GM12891 (cell line): ENCODE data around the gene CPT1A.

Experiments used
- DNase-seq: peaks from one replicate; pipeline ENCODE4 v3.0.0; 2011; ENCODE audit warnings: low spot score; ENCODE audit not compliant: insufficient read length
- FAIRE-seq: peaks from 2 replicates; lab custom pipeline; 2011; peaks lifted over from hg19 to GRCh38; lab: Jason Lieb, UNC
- PAX5 ChIP-seq: IDR thresholded peaks from 2 replicates; pipeline ENCODE4 v1.6.1; 2011; ENCODE audit warnings: low read length, moderate library complexity, mild to moderate bottlenecking; ENCODE audit not compliant: insufficient read depth, severe bottlenecking
- POLR2A ChIP-seq: IDR thresholded peaks from 2 replicates; pipeline ENCODE4 v1.6.1; 2011; ENCODE audit warnings: low read depth, low read length, control low read depth
- POLR2AphosphoS5 ChIP-seq: IDR thresholded peaks from 2 replicates; pipeline ENCODE4 v1.6.1; 2011; ENCODE audit warnings: low read depth, low read length, control low read depth
- POU2F2 ChIP-seq: IDR thresholded peaks from 2 replicates; pipeline ENCODE4 v1.6.1; 2011; ENCODE audit warnings: low read depth, mild to moderate bottlenecking, control low read depth, low read length, moderate library complexity
- SPI1 ChIP-seq: IDR thresholded peaks from 2 replicates; pipeline ENCODE4 v1.6.1; 2011; ENCODE audit warnings: low read depth, low read length, control low read depth
- TAF1 ChIP-seq: IDR thresholded peaks from 2 replicates; pipeline ENCODE4 v1.6.1; 2011; ENCODE audit warnings: low read depth, low read length, control low read depth

Gene CPT1A

DNA sequence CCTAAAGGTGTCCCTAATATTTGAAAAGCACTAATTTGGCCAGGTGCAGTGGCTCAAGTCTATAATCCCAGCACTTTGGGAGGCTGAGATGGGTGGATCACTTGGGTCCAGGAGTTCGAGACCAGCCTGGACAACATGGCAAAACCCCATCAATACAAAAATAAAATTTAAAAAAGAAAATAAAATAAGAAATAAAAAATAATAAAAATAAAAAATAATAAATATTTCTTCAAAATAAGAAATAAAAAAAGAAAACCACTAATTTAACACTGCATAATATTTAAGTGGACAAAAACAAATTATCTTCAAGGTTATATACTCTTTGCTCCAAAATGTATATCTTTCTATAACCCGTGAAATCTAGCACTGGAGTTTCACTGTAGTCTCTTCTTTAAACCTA, 32.9 kb downstream of the CPT1A start:
- no peak for FAIRE-seq
- TF ChIP-seq TAF1 (no peak), POLR2A (no peak), POLR2AphosphoS5 (no peak), SPI1 (no peak), POU2F2 (no peak), PAX5 (no peak)
- no peak for DNase-seq

- TF ChIP-seq POLR2AphosphoS5 (no peak), PAX5 (no peak), TAF1 (no peak), POLR2A (no peak), POU2F2 (no peak), SPI1 (no peak)
- DNase-seq (no peak), FAIRE-seq (peak; percentile 31)
Measured at GRCh38 chr11:68806931-68807844, 34.5 kb downstream of the CPT1A start.

DNA sequence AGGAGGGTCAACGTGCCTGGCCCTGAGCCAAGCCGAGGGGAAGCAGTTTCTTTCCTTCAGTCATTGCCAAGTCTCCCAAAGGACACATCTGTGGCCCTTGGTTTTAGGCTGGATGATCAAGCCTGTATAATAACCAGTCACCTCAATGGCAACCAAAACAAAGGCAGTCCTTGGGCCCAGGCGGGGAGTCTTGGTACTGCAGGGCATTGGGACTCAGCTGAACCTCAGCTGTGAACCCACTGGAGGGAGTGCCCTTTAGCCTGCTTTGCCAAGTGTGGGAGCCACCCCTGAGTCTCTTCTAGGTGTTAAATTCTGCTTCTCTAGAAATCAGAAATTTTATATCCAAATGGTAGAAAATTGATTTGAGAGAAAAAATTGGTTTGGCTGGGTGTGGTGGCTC, 36.9 kb downstream of the CPT1A start:
- DNase-seq (no peak), FAIRE-seq (no peak)
- TF ChIP-seq PAX5 (no peak), TAF1 (no peak), POU2F2 (no peak), SPI1 (no peak), POLR2AphosphoS5 (no peak), POLR2A (no peak)

DNA sequence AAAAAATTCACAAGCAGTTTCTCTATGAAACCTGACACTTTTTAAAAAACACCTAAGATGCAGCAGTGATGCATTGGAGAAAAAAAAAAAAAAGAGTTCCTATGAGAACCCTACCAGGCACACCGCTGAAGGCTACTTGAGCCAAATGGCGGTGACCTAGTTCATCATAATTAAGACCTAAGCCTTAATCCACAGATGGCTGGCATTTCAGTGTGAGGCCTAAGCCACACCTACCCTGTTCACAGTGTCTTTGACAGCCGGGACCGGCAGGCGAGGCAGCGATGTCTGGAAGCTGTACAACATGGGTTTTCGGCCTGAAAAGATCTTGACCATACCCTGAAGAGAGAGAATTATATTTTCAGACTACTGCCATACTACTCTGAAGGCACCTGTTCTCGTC, 38.0 kb downstream of the CPT1A start:
- FAIRE-seq (no peak), DNase-seq (no peak)
- TF ChIP-seq SPI1 (no peak), POLR2A (no peak), POLR2AphosphoS5 (no peak)

GRCh38 chr11:68798221-68798813, 43.4 kb downstream of the CPT1A start:
- no peak for TF ChIP-seq POU2F2
- DNase-seq (no peak), FAIRE-seq (no peak)

- TF ChIP-seq POU2F2 = no peak
- TF ChIP-seq SPI1 = no peak
- no peak for TF ChIP-seq POLR2AphosphoS5
- TF ChIP-seq POLR2A = no peak
- no peak for TF ChIP-seq PAX5
- TF ChIP-seq TAF1 = no peak
- DNase-seq (no peak), FAIRE-seq (no peak)
Measured at GRCh38 chr11:68796801-68797200, 44.9 kb downstream of the CPT1A start.

GRCh38 chr11:68792400-68792966, 49.2 kb downstream of the CPT1A start:
- FAIRE-seq (no peak), DNase-seq (no peak)

DNA sequence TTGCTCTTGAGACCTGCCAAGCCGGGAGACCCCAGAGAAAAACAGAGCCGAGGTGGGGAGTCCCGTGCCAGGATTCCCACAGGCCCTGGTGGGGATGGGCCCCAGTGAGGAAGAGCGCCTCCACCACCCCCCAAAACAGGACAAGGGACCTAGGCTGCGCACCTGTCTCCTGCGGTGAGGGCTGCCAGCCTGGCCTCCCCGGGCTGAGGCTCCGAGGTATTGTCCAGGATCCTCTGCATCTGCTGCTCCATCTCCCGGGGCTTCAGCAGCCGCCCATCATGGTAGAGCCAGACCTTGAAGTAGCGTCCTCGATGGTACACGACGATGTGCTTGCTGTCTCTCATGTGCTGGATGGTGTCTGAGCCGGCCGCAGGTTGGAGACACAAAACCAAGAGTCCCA, 57.1 kb downstream of the CPT1A start:
- TF ChIP-seq TAF1 (no peak), POU2F2 (no peak), SPI1 (no peak), PAX5 (no peak), POLR2AphosphoS5 (no peak), POLR2A (no peak)
- FAIRE-seq = no peak
- DNase-seq = no peak

More at GRCh38 chr11:68792400-68792966, 49.2 kb downstream of the CPT1A start:
- TF ChIP-seq PAX5 = no peak
- no peak for TF ChIP-seq TAF1
- TF ChIP-seq POU2F2 = no peak
- no peak for TF ChIP-seq POLR2AphosphoS5
- TF ChIP-seq POLR2A = no peak
- no peak for TF ChIP-seq SPI1

DNA sequence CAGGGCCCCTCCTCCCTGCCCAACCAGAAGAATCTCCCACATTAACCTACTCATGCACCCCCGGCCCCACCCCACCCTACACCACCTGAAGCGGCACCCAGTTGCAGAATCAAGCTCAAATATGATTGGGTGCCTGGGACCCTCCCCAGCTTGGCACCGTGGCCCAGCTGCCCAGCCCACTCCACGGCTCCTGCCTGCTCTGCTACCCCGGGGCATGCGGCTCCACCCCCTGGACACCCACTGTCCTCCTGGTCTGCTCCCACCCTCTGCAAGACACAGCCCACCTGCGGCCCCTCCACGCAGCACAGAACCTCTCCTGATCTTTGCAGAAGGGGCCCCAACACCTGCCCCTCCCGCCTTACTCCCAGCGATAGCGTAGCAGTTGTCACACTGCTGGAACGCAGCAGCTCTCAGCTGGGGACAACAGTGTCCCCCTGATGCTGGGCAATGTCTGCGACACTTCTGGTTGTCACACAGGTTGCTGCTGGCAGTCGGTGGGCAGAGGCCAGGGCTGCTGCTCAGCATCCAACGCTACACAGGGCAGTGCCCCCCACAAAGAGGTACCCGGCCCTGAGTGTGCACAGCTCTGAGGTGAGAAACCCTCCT, 58.4 kb downstream of the CPT1A start:
- DNase-seq (no peak), FAIRE-seq (no peak)
- TF ChIP-seq POLR2A (no peak), TAF1 (no peak), POLR2AphosphoS5 (no peak), SPI1 (no peak), POU2F2 (no peak), PAX5 (no peak)

DNA sequence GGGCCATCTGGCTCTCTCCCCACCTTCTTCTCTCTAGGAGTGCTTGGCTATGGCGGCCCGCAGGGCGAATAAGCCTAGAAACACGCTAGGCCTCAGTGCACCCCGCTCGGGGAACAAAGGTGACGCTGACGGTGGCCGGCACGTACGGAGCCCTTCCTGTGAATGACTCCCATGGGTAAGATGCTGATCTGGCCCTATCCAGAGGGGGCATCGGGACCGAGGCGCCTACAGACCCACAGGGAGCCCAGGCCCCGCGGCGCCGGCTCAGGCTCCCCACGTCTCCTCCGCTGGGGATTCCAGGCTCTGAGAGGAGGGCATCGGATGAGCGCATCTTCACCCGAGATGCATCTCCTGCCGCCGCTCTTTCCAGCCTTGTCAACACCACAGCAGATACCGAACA, 59.0 kb downstream of the CPT1A start:
- TF ChIP-seq POLR2AphosphoS5 (no peak), TAF1 (no peak), POLR2A (no peak), PAX5 (no peak), POU2F2 (no peak), SPI1 (no peak)
- DNase-seq = no peak
- FAIRE-seq = no peak
